Stimulated activated CD8-positive, alpha-beta memory T cell treated with anti-CD3 and anti-CD28 coated beads, Interleukin-15, amount 100 ng/mL, for 24 hours (primary cell): ENCODE results near the gene KDF1.
A peak's percentile ranks its signal among the peaks of the same experiment; 100 is the strongest.
"Not testable (repeated sequence)": the region's sequence is repeated elsewhere in the genome, so short reads cannot be mapped to it uniquely, and the experiment has no call there.

Experiments used
- DNase-seq: peaks from one replicate; pipeline ENCODE4 v3.0.0-alpha.2; 2020; ENCODE audit warnings: low read depth

Gene KDF1

GRCh38 chr1:26994020-26994786 lies 33.9 kb upstream of the KDF1 start:
- no peak for DNase-seq

DNA sequence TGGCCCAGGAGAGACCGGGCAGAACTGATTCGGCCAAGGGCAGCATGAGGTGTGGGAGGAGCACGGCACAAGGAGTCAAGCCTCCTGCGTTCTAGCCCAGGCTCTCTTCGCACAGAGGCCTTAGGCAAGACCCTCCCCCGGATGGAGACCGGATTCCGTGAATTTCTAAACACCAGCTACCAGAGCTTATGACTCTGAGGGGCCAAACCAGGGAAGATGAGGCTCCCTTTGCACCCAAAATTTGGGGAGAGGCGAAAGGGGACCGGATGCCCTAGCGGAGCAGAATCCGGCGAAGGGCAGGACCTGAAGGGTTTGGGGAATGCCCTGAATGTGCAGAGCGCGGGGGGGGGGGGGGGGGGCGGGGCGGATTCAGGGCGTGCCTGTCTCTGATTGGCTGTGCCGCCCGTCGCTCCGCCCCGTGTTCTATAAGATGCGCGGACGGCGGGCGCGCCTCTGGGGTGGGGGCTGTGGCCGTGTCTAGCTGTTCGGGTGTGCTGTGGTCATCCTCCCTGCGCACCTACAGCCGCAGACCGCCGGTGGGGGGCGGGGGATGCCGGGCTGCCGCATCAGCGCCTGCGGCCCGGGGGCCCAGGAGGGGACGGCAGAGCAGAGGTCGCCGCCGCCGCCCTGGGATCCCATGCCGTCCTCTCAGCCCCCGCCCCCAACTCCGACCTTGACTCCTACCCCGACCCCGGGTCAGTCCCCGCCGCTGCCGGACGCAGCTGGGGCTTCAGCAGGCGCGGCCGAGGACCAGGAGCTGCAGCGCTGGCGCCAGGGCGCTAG lies 33.2 kb upstream of the KDF1 start, which contains the start of gene TRNP1:
Gene TRNP1, plus strand, starts transcription at position 456 of the 783 bp plus-strand sequence. Its CDS starts 95 bp downstream, at position 551.
- peak; percentile 42 for DNase-seq

DNA sequence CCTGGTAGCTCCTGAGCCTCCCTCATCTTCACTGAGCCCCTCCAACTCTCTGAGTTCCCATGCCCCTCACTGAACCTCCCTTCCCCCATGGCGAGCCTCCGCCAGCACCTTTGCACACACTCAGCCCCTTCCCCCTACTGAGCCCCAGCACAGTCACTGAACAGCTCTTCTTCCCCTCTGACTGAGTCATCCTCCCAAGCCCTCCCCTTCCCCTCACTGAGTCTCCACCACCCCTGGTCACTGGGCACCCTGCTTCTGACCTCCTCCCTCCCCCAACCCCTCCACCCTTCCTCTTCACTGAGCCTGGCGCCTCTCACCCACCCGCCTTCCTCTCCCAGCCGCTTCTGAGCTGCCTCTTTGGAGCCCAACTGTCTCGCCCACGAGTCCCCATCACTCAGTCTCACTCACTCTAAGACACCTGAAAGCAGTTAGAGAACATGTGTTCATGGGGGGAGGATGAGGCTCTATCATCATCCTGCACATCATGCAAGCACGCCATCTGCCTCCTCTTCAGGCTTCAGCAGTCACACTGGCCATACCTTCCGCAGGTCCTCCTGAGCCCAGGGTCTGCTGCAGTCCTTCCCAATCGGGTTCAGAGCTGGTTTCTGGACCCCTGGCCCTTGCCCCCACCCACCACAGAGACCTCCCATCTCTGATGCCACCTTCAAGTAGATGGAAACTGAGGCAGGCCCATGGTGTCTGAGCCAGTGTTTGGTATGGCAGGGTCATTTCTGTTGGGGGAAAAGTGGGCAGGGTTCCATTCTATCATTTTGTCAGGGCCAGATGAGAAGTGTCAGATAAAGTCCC lies 31.2 kb upstream of the KDF1 start:
- DNase-seq, result no peak

GRCh38 chr1:26989403-26990109 lies 29.3 kb upstream of the KDF1 start:
- not testable (repeated sequence) for DNase-seq

GRCh38 chr1:26986658-26987057 lies 26.4 kb upstream of the KDF1 start:
- DNase-seq, result no peak

GRCh38 chr1:26984291-26984690 lies 24.0 kb upstream of the KDF1 start:
- no peak for DNase-seq

GRCh38 chr1:26983863-26984262 lies 23.6 kb upstream of the KDF1 start:
- DNase-seq, result no peak

GRCh38 chr1:26981146-26981846 lies 21.0 kb upstream of the KDF1 start:
- DNase-seq, result no peak

DNA sequence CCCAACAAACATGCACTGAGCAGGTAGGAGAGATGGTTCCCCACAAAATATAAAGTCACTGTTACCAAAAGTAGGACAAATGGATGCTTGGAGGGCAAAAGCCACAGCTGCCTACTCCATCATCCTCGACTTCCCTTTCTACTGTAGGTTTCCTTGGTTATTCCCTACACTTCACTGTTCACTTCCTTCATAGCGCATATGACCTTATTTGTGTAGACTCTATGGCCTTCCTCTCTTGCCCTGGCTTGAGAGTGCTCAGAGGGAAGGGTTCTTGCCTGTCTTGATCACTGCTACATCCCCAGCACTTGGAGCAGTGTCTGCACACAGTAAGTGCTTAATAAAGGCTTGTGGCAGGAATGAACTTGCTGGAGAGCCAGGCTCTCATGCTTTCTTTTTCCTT lies 18.6 kb upstream of the KDF1 start:
- DNase-seq, result no peak

DNA sequence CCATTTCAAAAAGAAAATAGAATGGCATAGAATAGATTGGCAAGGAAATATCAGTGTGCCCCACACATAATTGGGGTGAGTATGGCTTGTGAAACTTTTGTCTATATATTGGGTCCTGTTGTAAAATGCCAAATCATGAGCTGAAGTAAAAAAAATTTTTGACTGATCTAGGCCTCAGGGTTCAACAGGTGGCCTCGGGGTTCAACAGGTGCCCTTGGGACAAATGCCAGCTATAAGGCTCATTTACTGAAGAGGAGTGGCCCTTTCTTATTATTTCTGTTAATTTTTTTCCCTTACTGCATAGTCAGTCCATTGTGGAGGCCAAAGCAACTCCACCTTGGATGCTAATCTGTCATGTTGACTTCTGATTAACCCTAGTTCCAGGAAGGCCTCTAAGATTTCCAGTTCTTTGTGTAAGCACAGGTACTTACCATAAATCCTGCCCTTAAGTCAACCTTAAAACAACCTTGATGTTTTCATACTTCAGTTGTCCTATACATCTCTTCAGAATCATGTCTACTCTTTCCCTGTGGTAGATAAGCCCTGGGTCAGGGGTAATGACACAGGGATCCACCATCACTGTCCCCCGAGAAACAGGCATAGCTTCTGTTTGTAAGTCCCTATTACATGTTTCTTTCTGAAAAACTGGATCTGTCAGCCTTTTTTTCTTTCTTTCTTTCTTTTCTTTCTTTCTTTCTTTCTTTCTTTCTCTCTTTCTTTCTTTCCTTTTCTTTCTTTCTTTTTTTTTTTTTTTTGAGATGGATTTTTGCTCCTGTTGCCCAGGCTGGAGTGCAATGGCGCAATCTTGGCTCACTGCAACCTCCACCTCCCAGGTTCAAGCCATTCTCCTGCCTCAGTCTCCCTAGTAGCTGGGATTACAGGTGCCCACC lies 16.6 kb upstream of the KDF1 start:
- no peak for DNase-seq

GRCh38 chr1:26972821-26973220 lies 12.6 kb upstream of the KDF1 start:
- no peak for DNase-seq

- no peak for DNase-seq
Measured at GRCh38 chr1:26972390-26972789, 12.1 kb upstream of the KDF1 start.

DNA sequence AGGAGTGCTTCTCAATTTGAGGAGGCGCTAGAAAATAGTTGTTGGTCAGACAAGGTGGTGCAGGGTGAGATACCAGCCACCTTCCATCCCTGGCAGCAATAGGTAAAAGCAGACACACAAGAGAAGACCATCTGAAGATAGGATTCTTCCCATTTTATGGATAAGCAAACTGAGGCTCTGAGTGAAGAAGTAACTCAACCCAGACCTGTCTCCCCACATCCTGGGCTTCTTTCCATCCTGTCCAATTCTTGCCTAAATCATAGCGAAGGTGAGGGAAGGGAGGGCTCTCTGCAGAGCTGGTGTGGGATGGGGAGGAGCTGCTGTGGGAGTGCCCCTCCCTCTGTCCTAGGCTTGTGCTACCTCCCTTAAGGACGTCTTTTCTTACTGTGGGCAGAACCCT lies 11.3 kb upstream of the KDF1 start:
- no peak for DNase-seq

DNA sequence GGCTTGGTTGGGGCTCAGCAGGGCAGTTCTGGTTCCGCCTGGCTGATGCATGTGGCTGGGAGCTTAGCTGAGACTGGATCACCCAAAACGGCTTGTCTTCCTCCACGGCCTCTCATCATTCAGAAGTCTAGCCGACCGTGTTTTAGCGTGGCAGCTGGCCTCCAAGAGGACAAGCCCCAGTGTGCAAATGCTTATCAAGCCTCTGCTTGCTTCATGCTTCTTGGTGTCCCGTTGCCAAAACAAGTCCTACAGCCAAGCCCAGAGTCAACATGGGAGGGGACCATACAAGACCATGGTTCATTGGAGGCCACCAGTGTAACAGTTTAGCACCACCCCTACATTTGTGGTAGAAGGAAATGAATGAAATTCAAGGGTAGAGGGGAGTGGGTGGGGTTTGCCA lies 10.5 kb upstream of the KDF1 start:
- no peak for DNase-seq

DNA sequence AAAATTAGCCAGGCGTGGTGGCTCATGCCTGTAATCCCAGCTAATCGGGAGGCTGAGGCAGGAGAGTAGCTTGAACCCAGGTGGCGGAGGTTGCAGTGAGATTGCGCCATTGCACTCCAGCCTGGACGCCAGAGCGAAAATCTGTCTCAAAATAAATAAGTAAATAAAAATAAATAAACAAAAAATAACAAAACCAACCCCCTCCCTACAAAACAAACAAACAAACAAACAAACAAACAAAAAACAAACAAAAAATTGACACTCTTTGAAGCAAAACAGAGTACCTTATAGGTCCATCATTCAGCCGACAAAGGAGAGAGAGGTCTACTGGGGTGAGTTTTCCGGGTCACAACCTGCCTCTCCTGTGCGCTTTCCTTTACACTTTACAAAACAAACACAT lies 5.4 kb upstream of the KDF1 start:
- DNase-seq, result no peak

- DNase-seq, result no peak
Measured at GRCh38 chr1:26965213-26965612, 4.9 kb upstream of the KDF1 start.

- no peak for DNase-seq
Measured at GRCh38 chr1:26961826-26962225, 1.6 kb upstream of the KDF1 start.

GRCh38 chr1:26960625-26960966 lies 328 bp upstream of the KDF1 start:
- DNase-seq, result no peak

- DNase-seq, result no peak
Measured at GRCh38 chr1:26959270-26959669, 998 bp downstream of the KDF1 start.

DNA sequence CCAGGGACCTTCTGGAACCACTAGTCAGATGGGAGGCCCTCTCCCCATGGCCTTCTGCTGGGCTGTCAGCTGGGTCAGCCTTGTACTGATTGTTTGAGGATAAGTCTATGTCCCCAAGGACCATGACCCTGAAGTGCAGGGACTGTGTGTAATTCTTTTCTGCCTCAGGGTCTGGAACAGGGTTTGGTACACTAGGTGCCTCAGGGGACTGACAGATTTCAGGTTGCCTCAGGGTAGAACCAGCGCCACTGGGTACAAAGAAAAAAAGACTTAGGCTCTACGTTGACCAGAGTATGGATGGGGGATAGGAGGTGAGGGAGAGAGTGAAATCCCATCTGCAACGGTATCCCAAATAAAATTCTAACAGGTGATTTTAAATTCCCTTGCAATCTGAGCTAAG lies 3.0 kb downstream of the KDF1 start:
- DNase-seq, result no peak
